ENCODE results near the gene TTLL5. TPM values are rescaled to one million over a fixed set of nuclear protein-coding genes. Genes with fewer than 3 reads are reported as not detected.
"Not testable (repeated sequence)": the region's sequence is repeated elsewhere in the genome, so short reads cannot be mapped to it uniquely, and the experiment has no call there.

The TTLL5 gene
- total RNA-seq, 1 experiment from 2014 or later = 35.5 TPM

- DNase-seq (ENCODE audit: low read depth) = no peak
Observed at GRCh38 chr14:75650253-75651058, 10.6 kb upstream of the TTLL5 start.

- no peak for DNase-seq (ENCODE audit: low read depth)
Observed at GRCh38 chr14:75653563-75653962, 7.5 kb upstream of the TTLL5 start.

GRCh38 chr14:75654127-75654732 is 6.8 kb upstream of the TTLL5 start:
- peak; percentile 61 for DNase-seq (ENCODE audit: low read depth)

- no peak for DNase-seq (ENCODE audit: low read depth)
Observed at GRCh38 chr14:75655235-75655634, 5.8 kb upstream of the TTLL5 start.

- DNase-seq (ENCODE audit: low read depth) = no peak
Observed at GRCh38 chr14:75657331-75657730, 3.7 kb upstream of the TTLL5 start.

- no peak for DNase-seq (ENCODE audit: low read depth)
Observed at GRCh38 chr14:75658957-75659356, 2.1 kb upstream of the TTLL5 start.

GRCh38 chr14:75660238-75660629 is 812 bp upstream of the TTLL5 start:
- DNase-seq (ENCODE audit: low read depth) = no peak

- DNase-seq (ENCODE audit: low read depth) = no peak
Observed at GRCh38 chr14:75661499-75661814, 411 bp downstream of the TTLL5 start.

GRCh38 chr14:75662966-75663365 is 1.9 kb downstream of the TTLL5 start:
- no peak for DNase-seq (ENCODE audit: low read depth)

GRCh38 chr14:75667099-75667765 is 6.2 kb downstream of the TTLL5 start:
- DNase-seq (ENCODE audit: low read depth) = no peak

GRCh38 chr14:75672605-75673192 is 11.7 kb downstream of the TTLL5 start:
- DNase-seq (ENCODE audit: low read depth) = no peak

- DNase-seq (ENCODE audit: low read depth) = no peak
Observed at GRCh38 chr14:75673345-75674035, 12.4 kb downstream of the TTLL5 start.

- DNase-seq (ENCODE audit: low read depth) = peak; percentile 10
Observed at GRCh38 chr14:75675265-75675960, 14.4 kb downstream of the TTLL5 start.

GRCh38 chr14:75685910-75686309 is 24.9 kb downstream of the TTLL5 start:
- DNase-seq (ENCODE audit: low read depth) = no peak

GRCh38 chr14:75689012-75689411 is 28.0 kb downstream of the TTLL5 start:
- DNase-seq (ENCODE audit: low read depth) = no peak

GRCh38 chr14:75690010-75690409 is 29.0 kb downstream of the TTLL5 start:
- DNase-seq (ENCODE audit: low read depth) = no peak

GRCh38 chr14:75695025-75695424 is 34.0 kb downstream of the TTLL5 start:
- DNase-seq (ENCODE audit: low read depth) = not testable (repeated sequence)

- no peak for DNase-seq (ENCODE audit: low read depth)
Observed at GRCh38 chr14:75697386-75697785, 36.3 kb downstream of the TTLL5 start.

GRCh38 chr14:75697918-75698317 is 36.9 kb downstream of the TTLL5 start:
- DNase-seq (ENCODE audit: low read depth) = no peak

GRCh38 chr14:75699331-75699730 is 38.3 kb downstream of the TTLL5 start:
- no peak for DNase-seq (ENCODE audit: low read depth)

GRCh38 chr14:75700295-75700694 is 39.2 kb downstream of the TTLL5 start:
- DNase-seq (ENCODE audit: low read depth) = no peak

All from Daoy (cell line).